B cell (primary cell): ENCODE data around the gene ASTN1. TPM values are rescaled to one million over a fixed set of nuclear protein-coding genes. Genes with fewer than 3 reads are reported as not detected.

Source experiments
- ATAC-seq: fragments of 200-7000 bp; cut with Tn5 transposase; one replicate; pipeline ENCODE4 v1.10.0; 2021; ENCODE audit warnings: low read depth, mild to moderate bottlenecking, moderate number of reproducible peaks, moderate library complexity
- CTCF ChIA-PET: fragments of 350-600 bp; sonication (Branson Sonifier 250); formaldehyde crosslinking; loops from one replicate; lab custom pipeline; 2021; ENCODE audit warnings: antibody characterized with exemption, inconsistent platforms; lab: Charles Lee
- POLR2A ChIA-PET: fragments of 350-600 bp; sonication (Branson Sonifier 250); formaldehyde crosslinking; loops from one replicate; lab custom pipeline; 2021; ENCODE audit warnings: antibody characterized with exemption; lab: Charles Lee
- DNase-seq: peaks from one replicate; pipeline ENCODE4 v3.0.0; 2013
- H2AFZ ChIP-seq: 2 replicates; pipeline ENCODE4 v1.6.1; 2012; ENCODE audit warnings: mild to moderate bottlenecking, low read depth, low read length; ENCODE audit not compliant: insufficient read depth, poor library complexity, severe bottlenecking
- H3K27ac ChIP-seq, 2 donors: 1 replicate in 1 of 2; 2 replicates in 1 of 2; pipeline ENCODE4 v1.5.1; 2012 to 2013; ENCODE audit warnings: low read length in 2 of 2, mild to moderate bottlenecking in 2 of 2, moderate library complexity in 1 of 2
- H3K27me3 ChIP-seq, 4 experiments: fragments of 200-600 bp in 1 of 4; sonication (generic) in 1 of 4; replicated peaks in 1 of 4; 1 replicate in 2 of 4; 2 replicates in 2 of 4; pipeline versions ENCODE4 v1.6.1 to v1.7.0; 2013 to 2016; ENCODE audit warnings: low read length in 3 of 4, mild to moderate bottlenecking in 2 of 4, mixed read lengths in 1 of 4, moderate library complexity in 1 of 4; ENCODE audit not compliant: insufficient read depth in 4 of 4, control insufficient read depth in 3 of 4; ENCODE audit errors: control extremely low read depth in 1 of 4
- H3K36me3 ChIP-seq, 2 experiments: replicated peaks in 1 of 2; 1 replicate in 1 of 2; 2 replicates in 1 of 2; pipeline versions ENCODE4 v1.6.1 to v1.7.1; 2013; ENCODE audit warnings: low read length in 1 of 2; ENCODE audit not compliant: insufficient read depth in 2 of 2, control insufficient read depth in 1 of 2; ENCODE audit errors: control extremely low read depth in 1 of 2, extremely low read depth in 1 of 2
- H3K4me1 ChIP-seq, 2 donors: fragments of 200-600 bp in 1 of 2; sonication (generic) in 1 of 2; 1 replicate in 1 of 2; 2 replicates in 1 of 2; pipeline versions ENCODE4 v1.5.1 to v1.6.1; 2013 to 2017; ENCODE audit warnings: low read length in 2 of 2; ENCODE audit not compliant: control insufficient read depth in 2 of 2, insufficient read depth in 2 of 2
- H3K4me2 ChIP-seq: replicated peaks from 2 replicates; pipeline ENCODE3; 2012; ENCODE audit warnings: mild to moderate bottlenecking, low read depth, low read length; ENCODE audit not compliant: poor library complexity, severe bottlenecking
- H3K4me3 ChIP-seq, 5 experiments: fragments of 200-600 bp in 1 of 5; sonication (generic) in 1 of 5; 1 replicate in 3 of 5; 2 replicates in 2 of 5; pipeline versions ENCODE4 v1.5.1 to v1.7.0; 2011 to 2016; ENCODE audit warnings: low read length in 4 of 5, mild to moderate bottlenecking in 4 of 5, low read depth in 2 of 5, control low read depth in 1 of 5, moderate library complexity in 1 of 5; ENCODE audit not compliant: insufficient read depth in 1 of 5; ENCODE audit errors: control extremely low read depth in 1 of 5, extremely low read depth in 1 of 5
- H3K79me2 ChIP-seq: fragments of 200-600 bp; sonication (generic); one replicate; pipeline ENCODE4 v1.6.0; 2016; ENCODE audit warnings: low read length; ENCODE audit not compliant: control insufficient read depth, insufficient read depth
- H3K9ac ChIP-seq: fragments of 200-600 bp; sonication (generic); 2 replicates; pipeline ENCODE4 v1.6.1; 2017; ENCODE audit warnings: mild to moderate bottlenecking, low read length, moderate library complexity
- H3K9me3 ChIP-seq, 3 donors: one replicate each; pipeline versions ENCODE4 v1.6.1 to v1.7.1; 2013; ENCODE audit warnings: low read length in 2 of 3; ENCODE audit not compliant: control insufficient read depth in 2 of 3, insufficient read depth in 1 of 3; ENCODE audit errors: control extremely low read depth in 1 of 3
- H4K20me1 ChIP-seq: 2 replicates; pipeline ENCODE4 v1.6.0; 2012; ENCODE audit warnings: mild to moderate bottlenecking, low read length; ENCODE audit not compliant: insufficient read depth, control insufficient read depth, poor library complexity, severe bottlenecking
- H3K27ac Mint-ChIP-seq: one replicate; pipeline ENCODE4 v1.8.0; 2021; ENCODE audit warnings: mixed read lengths
- H3K27me3 Mint-ChIP-seq: one replicate; pipeline ENCODE4 v1.8.0; 2021; ENCODE audit warnings: mixed read lengths
- H3K4me1 Mint-ChIP-seq: one replicate; pipeline ENCODE4 v1.8.0; 2021; ENCODE audit warnings: mixed read lengths
- H3K4me3 Mint-ChIP-seq: one replicate; pipeline ENCODE4 v1.8.0; 2021; ENCODE audit warnings: mixed read lengths
- H3K9me3 Mint-ChIP-seq: one replicate; pipeline ENCODE4 v1.8.0; 2022; ENCODE audit warnings: mixed read lengths; ENCODE audit not compliant: insufficient read depth
- EZH2 ChIP-seq: IDR thresholded peaks from 2 replicates; pipeline ENCODE4 v1.6.1; 2012; ENCODE audit warnings: borderline replicate concordance, low read depth, mild to moderate bottlenecking, moderate library complexity, low read length; ENCODE audit not compliant: insufficient read depth, poor library complexity, severe bottlenecking
- WGBS: methylation state at CpG from one replicate; pipeline ENCODE4 v1.1.5; 2013; ENCODE audit warnings: missing lambda C conversion rate; ENCODE audit not compliant: insufficient coverage; 5-methylcytosine and 5-hydroxymethylcytosine counted together
- intact Hi-C: fragments of 100-400 bp; cut with micrococcal nuclease; formaldehyde crosslinking; loops from one replicate; pipeline ENCODE4 v1.10.0; 2022
- polyA plus RNA-seq: library from polyadenylated mRNA; depleted of rRNA; stranded (reverse); fragments of >200 nt; gene quantifications from 2 replicates; pipeline ENCODE4 v1.2.3, GENCODE V29; 2012
- total RNA-seq, 2 donors: library from RNA; stranded (reverse); fragments of 120-200 nt in 1 of 2; gene quantifications; 1 replicate in 1 of 2; 2 replicates in 1 of 2; pipeline versions ENCODE4 v1.2.3 to v1.2.4, GENCODE V29; 2013 to 2022
- TF ChIP-seq, protein P1 (sequence below): fragments of 200-600 bp; IDR thresholded peaks from one replicate; pipeline ENCODE4 v1.8.0; 2022; ENCODE audit warnings: antibody characterized with exemption, mild to moderate bottlenecking

The ASTN1 gene
- total and polyA plus RNA-seq, 2 donors (not counting 1 experiment from before 2014, with no cell fraction given), result not detected

- H3K36me3 ChIP-seq, result no peaks in the 10 kb centered on the region
- no peak overlapping the region for H3K27ac ChIP-seq
- Mint-ChIP-seq H3K4me3 (no peak overlapping the region), H3K4me1 (no peaks in the 10 kb centered on the region), H3K27me3 (peaks cover 7% of the 10 kb centered on the region), H3K9me3 (no peaks in the 10 kb centered on the region), H3K27ac (no peak overlapping the region)
- TF ChIP-seq, protein P1, sequence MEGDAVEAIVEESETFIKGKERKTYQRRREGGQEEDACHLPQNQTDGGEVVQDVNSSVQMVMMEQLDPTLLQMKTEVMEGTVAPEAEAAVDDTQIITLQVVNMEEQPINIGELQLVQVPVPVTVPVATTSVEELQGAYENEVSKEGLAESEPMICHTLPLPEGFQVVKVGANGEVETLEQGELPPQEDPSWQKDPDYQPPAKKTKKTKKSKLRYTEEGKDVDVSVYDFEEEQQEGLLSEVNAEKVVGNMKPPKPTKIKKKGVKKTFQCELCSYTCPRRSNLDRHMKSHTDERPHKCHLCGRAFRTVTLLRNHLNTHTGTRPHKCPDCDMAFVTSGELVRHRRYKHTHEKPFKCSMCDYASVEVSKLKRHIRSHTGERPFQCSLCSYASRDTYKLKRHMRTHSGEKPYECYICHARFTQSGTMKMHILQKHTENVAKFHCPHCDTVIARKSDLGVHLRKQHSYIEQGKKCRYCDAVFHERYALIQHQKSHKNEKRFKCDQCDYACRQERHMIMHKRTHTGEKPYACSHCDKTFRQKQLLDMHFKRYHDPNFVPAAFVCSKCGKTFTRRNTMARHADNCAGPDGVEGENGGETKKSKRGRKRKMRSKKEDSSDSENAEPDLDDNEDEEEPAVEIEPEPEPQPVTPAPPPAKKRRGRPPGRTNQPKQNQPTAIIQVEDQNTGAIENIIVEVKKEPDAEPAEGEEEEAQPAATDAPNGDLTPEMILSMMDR, result no peak
- no peak for TF ChIP-seq EZH2
- intact Hi-C loops, result no loop called here
- ChIA-PET POLR2A (no interaction called here), CTCF (no interaction called here)
- ATAC-seq (no peak), DNase-seq (no peak)
- no peaks in the 10 kb centered on the region for H4K20me1 ChIP-seq
- 64% methylated on average over 2 of the region's 4 CpGs for WGBS
- H2AFZ ChIP-seq, result no peak overlapping the region
- H3K79me2 ChIP-seq, result no peaks in the 10 kb centered on the region
- H3K4me2 ChIP-seq, result no peak overlapping the region
- H3K4me1 ChIP-seq, result no peaks in the 10 kb centered on the region
- H3K9ac ChIP-seq, result no peak overlapping the region
- no peak overlapping the region for H3K4me3 ChIP-seq
- H3K27me3 ChIP-seq, result no peaks in the 10 kb centered on the region
- H3K9me3 ChIP-seq, result peaks cover 0 to 3% (median 0%) of the 10 kb centered on the region in 3 donors
Observed at GRCh38 chr1:177080564-177080963, 83.9 kb downstream of the ASTN1 start.

DNA sequence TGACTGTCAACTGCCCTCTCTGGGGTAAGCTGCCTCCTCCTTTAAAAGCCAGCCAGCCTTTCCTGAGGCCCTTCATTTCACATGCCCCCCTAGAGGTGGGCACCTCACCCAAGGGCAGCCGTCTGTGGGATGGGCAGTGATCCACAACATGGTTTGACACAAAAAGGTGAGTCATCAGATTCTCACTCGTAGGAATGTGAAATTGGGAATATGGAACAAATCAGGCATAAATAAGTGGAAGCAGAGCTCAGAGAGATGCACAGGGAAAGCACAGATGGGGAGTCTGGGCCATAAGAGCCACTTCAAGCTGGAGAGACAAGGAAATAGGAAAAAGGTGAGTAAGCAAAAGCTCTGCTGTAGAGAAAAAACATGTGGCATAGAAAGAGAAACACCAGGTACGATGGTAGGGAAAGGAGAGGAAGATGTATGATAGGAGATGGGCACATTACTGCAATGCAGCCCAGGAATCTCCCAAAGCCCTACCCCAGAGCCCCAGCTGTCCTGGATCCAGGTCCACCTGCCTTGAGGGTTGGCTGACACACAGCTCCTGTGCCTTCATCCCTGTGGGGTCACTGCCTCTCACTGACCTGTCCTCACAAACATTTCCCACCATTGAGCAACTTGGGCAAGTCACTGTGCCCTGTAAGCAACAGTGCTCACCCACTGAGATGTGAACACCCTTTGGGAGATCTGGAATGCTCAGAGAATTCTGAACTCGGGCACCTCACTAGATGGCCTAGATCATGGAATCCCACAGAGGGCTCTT lies 86.6 kb downstream of the ASTN1 start:
- Histone ChIP-seq H3K9me3 (peaks cover 0 to 3% (median 0%) of the 10 kb centered on the region in 3 donors), H3K4me1 (no peaks in the 10 kb centered on the region), H3K27ac (no peak overlapping the region), H4K20me1 (no peaks in the 10 kb centered on the region), H3K27me3 (no peaks in the 10 kb centered on the region), H2AFZ (no peak overlapping the region), H3K9ac (no peak overlapping the region), H3K4me3 (no peak overlapping the region), H3K36me3 (no peaks in the 10 kb centered on the region), H3K4me2 (no peak overlapping the region), H3K79me2 (no peaks in the 10 kb centered on the region)
- no peaks in the 10 kb centered on the region for H3K4me1 Mint-ChIP-seq
- no peak for ATAC-seq
- CTCF ChIA-PET, result interaction anchor here (1.1 kb wide), 1 partner anchor 8 kb away, joined by 3 read pairs; no protein-coding TSS in a partner anchor
- 79% methylated on average over 3 of the region's 4 CpGs for WGBS
- H3K27me3 Mint-ChIP-seq, result peaks cover 3% of the 10 kb centered on the region
- DNase-seq, result no peak
- no peak for TF ChIP-seq EZH2
- TF ChIP-seq, protein P1, result no peak
- no peak overlapping the region for H3K27ac Mint-ChIP-seq
- H3K9me3 Mint-ChIP-seq, result no peaks in the 10 kb centered on the region
- no peak overlapping the region for H3K4me3 Mint-ChIP-seq
- intact Hi-C loops, result no loop called here
- POLR2A ChIA-PET, result no interaction called here
